ENCODE data around the gene CCDC86. TPM values are rescaled to one million over a fixed set of nuclear protein-coding genes. Genes with fewer than 3 reads are reported as not detected.

Gene CCDC86
- total RNA-seq, 1 donor from 2014 or later, result 26.3 TPM

DNA sequence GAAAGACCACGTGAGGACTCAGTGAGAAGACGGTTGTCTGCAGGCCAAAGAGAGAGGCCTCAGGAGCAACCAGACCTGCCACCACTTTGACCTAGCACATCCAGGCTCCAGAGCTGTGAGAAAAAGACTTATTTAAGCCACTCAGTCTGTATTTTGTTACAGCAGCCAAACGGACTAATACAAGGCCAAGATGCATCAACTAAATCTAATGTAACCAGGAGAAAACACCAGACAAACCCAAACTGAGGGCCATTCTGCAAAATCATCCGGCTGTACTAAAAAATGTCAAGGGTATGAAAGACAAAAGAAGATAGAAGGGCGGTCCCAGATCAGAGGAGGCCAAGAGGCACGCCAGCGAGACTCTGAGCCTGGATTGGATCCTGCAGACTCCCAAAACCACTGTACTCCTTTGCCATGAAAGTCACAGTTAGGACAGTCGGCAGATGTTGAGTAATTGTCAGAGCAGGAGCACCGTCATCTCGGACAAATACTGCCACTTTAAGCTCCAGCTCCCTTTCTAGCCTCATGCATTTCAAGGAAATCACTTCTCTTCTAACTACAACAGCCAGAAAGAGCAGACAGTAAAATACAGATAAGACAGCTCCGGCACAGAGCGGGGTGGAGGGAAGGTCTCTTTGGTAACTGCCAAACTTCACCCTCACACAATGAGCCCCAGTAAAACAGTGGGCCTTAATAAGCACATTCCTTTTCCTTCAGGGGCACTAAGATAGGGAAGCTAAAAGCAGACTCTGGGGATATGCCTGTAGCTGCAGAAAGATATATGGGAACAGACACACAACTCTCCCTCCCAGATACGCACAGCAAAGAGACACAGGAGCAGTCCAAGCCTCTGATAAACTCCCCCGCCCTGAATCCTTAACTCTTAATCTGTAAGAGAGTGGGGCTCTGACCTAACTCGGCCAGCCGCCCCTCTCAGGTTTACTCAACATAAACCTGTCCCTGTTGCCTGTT lies 21.9 kb downstream of the CCDC86 start:
- Histone ChIP-seq H3K4me1 (no peaks in the 10 kb centered on the region), H3K36me3 (no peaks in the 10 kb centered on the region), H3K27ac (no peak overlapping the region), H3K27me3 (no peaks in the 10 kb centered on the region), H3K4me3 (no peak overlapping the region), H3K9me3 (no peaks in the 10 kb centered on the region)
- no peak for TF ChIP-seq POLR2AphosphoS5 (IDR thresholded peaks at IDR 0.05; ENCODE audit: insufficient read depth in 1 of 2, low read depth in 1 of 2)
- TF ChIP-seq, protein P1, sequence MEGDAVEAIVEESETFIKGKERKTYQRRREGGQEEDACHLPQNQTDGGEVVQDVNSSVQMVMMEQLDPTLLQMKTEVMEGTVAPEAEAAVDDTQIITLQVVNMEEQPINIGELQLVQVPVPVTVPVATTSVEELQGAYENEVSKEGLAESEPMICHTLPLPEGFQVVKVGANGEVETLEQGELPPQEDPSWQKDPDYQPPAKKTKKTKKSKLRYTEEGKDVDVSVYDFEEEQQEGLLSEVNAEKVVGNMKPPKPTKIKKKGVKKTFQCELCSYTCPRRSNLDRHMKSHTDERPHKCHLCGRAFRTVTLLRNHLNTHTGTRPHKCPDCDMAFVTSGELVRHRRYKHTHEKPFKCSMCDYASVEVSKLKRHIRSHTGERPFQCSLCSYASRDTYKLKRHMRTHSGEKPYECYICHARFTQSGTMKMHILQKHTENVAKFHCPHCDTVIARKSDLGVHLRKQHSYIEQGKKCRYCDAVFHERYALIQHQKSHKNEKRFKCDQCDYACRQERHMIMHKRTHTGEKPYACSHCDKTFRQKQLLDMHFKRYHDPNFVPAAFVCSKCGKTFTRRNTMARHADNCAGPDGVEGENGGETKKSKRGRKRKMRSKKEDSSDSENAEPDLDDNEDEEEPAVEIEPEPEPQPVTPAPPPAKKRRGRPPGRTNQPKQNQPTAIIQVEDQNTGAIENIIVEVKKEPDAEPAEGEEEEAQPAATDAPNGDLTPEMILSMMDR (IDR thresholded peaks at IDR 0.05), result no peak
- no peak for TF ChIP-seq POLR2A (IDR thresholded peaks at IDR 0.05)
- intact Hi-C loops (cut with DNase I), result no loop called here
- DNase-seq (ENCODE audit: extremely low spot score in 2 of 2), result no peak

DNA sequence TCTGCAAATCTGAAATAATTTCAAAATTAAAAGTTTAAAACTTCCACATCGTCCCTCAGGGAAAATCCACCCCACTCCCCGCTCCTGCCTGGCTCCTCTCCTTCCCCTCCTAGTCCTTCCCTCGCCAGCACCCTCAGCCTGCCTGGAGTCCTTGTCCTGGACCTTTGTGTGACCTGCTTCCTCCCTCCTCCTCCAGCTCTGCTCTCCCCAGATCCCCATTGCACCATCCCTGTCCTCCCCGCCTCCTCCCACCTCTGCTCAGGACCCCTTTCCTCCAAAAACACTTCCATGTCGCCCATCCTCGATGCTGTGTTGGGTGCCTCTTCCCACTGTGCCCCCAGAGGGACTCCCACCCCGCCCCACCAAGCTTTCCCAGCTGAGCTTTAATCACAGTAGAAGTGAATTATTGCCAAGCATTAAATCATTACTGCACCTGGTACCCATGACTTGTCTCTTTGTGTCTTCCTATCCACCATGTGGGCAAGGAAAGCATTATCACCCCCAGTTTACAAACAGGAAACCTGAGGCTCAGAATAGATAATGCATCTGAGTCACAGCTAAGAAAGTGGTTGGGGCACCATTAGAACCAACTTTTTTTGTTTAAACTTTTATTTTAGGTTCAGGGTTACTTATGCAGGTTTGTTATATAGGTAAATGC lies 23.1 kb downstream of the CCDC86 start:
- Histone ChIP-seq H3K9me3 (no peaks in the 10 kb centered on the region), H3K4me1 (no peaks in the 10 kb centered on the region), H3K27me3 (no peaks in the 10 kb centered on the region), H3K27ac (no peak overlapping the region), H3K4me3 (no peak overlapping the region), H3K36me3 (no peaks in the 10 kb centered on the region)
- no peak for DNase-seq (ENCODE audit: extremely low spot score in 2 of 2)
- no peak for TF ChIP-seq POLR2AphosphoS5 (IDR thresholded peaks at IDR 0.05; ENCODE audit: insufficient read depth in 1 of 2, low read depth in 1 of 2)
- intact Hi-C loops (cut with DNase I), result no loop called here

DNA sequence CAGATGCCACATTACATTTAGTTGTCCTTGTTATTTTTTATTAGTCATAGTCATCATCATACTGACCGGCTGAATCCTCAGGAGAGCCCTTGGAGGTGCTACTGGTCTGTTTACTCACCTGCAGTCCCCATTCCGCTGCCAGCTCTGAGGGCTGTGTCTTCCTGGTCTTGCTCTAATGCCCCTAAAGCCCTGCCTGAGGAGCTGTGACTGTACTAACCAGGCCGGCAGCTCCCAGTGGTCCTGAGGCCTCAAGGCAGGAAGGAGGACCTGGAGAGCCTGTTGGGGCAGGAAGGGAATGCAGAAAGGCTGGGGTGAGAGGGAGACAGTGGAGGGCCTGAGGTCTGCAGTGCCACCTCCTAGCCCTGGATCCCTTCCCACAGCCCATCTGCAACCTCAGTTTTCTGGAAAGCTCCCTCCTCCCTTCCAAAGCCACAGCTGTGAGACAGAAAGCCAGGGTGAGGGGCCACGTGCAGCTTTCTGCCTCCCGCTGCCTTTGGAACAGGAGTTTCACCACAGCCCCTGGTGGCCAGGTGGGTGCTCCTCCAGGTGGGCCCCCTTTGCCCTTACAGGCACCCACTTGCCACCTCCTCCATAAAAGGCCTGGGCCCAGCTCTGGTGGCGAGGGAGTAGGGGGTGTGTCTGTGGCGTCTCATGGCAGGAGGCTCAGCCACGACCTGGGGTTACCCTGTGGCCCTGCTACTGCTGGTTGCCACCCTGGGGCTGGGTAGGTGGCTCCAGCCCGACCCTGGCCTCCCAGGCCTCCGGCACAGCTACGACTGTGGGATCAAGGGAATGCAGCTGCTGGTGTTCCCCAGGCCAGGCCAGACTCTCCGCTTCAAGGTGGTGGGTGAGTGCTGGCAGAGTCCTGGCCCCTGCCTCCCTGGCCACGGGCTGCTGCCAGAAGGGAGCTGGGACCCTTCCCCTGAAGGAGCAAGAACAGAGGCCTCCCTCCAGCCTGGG lies 25.3 kb downstream of the CCDC86 start, which contains the start of gene ZP1:
Gene ZP1 (plus strand): TSS at position 632 of the 960 bp plus-strand sequence. CDS start 20 bp downstream, at position 652.
- no peak within 1 kb of the TSS for H3K27ac ChIP-seq
- no peaks in the 10 kb centered on the region for H3K9me3 ChIP-seq
- no peaks in the 10 kb centered on the region for H3K36me3 ChIP-seq
- H3K4me1 ChIP-seq, result peaks cover 12% of the 10 kb centered on the region
- intact Hi-C loops (cut with DNase I), result no loop called here
- H3K27me3 ChIP-seq, result no peaks in the 10 kb centered on the region
- TF ChIP-seq POLR2AphosphoS5 (IDR thresholded peaks at IDR 0.05; ENCODE audit: insufficient read depth in 1 of 2, low read depth in 1 of 2) (no peak), POLR2A (IDR thresholded peaks at IDR 0.05) (no peak)
- TF ChIP-seq, protein P1 (IDR thresholded peaks at IDR 0.05), result no peak
- DNase-seq (ENCODE audit: extremely low spot score in 2 of 2), result no peak
- no peak within 1 kb of the TSS for H3K4me3 ChIP-seq

DNA sequence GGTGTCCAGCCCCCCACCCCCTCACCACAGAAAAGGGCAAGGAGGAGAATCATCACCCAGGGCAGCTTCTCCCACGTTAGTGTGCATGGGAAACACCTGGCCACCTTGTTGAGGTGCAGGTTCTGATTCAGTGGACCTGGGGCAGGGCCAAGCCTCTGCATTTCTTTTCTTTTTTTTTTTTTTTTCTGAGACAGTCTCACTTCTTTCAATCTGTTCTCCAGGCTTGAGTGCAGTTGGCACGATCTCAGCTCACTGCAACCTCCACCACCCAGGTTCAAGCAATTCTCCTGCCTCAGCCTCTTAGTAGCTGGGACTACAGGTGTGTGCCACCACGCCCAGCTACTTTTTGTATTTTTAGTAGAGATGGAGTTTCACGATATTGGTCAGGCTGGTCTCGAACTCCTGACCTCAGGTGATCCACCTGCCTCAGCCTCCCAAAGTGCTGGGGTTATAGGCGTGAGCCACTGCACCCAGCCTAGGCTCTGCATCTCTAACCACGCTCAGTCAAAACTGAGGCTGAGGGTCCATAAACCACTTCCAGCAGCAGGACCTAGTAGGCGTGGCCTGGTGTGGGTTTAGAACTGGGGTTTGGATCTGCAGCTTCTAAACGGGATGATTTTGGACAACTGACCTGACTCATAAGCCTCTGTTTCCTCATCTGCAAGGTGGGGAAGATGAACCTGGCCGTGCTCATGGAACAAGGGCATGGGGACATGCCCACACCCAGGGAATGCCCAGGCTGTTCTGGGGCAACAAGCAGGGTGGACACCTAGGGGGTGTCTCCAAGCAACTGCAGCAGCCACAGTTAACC lies 26.2 kb downstream of the CCDC86 start:
- TF ChIP-seq, protein P1 (IDR thresholded peaks at IDR 0.05), result no peak
- no peak for TF ChIP-seq POLR2A (IDR thresholded peaks at IDR 0.05)
- Histone ChIP-seq H3K4me3 (no peak overlapping the region), H3K36me3 (no peaks in the 10 kb centered on the region), H3K27me3 (no peaks in the 10 kb centered on the region), H3K27ac (no peak overlapping the region), H3K9me3 (no peaks in the 10 kb centered on the region), H3K4me1 (peaks cover 20% of the 10 kb centered on the region)
- intact Hi-C loops (cut with DNase I), result no loop called here
- no peak for DNase-seq (ENCODE audit: extremely low spot score in 2 of 2)

All from vagina (tissue), 2 donors.